K562 (cell line): ENCODE results near the gene GATC. TPM values are rescaled to one million over a fixed set of nuclear protein-coding genes. Genes with fewer than 3 reads are reported as not detected.

Experiments used
- BDP1 ChIP-seq: IDR thresholded peaks from 3 replicates; pipeline ENCODE4 v1.6.1; 2011; ENCODE audit not compliant: insufficient read length, insufficient read depth
- CBFA2T3 ChIP-seq: fragments of 450-650 bp; IDR thresholded peaks from 2 replicates; pipeline ENCODE4 v1.6.1; 2017
- FOXA1 ChIP-seq: fragments of 450-650 bp; IDR thresholded peaks from 2 replicates; pipeline ENCODE4 v1.6.1; 2016; ENCODE audit warnings: mild to moderate bottlenecking, borderline replicate concordance
- MTA3 ChIP-seq: fragments of 450-650 bp; formaldehyde crosslinking; IDR thresholded peaks from 2 replicates; pipeline ENCODE4 v1.6.1; 2017; ENCODE audit warnings: mild to moderate bottlenecking, borderline replicate concordance
- RBM22 ChIP-seq: fragments of 200-400 bp; formaldehyde crosslinking; IDR thresholded peaks from 2 replicates; pipeline ENCODE4 v1.6.1; 2018; ENCODE audit warnings: low read length, low read depth; ENCODE audit not compliant: poor library complexity, severe bottlenecking
- SLC30A9 ChIP-seq: fragments of 250-450 bp; sonication (Bioruptor Pico); IDR thresholded peaks from 2 replicates; pipeline ENCODE4 v1.8.0; 2022; ENCODE audit warnings: mild to moderate bottlenecking, moderate library complexity
- ZBTB8A ChIP-seq: fragments of 450-650 bp; IDR thresholded peaks from 2 replicates; pipeline ENCODE4 v1.6.1; 2018; ENCODE audit warnings: mild to moderate bottlenecking, moderate library complexity; ENCODE audit not compliant: partially characterized antibody
- polyA plus RNA-seq, 8 experiments: library from polyadenylated mRNA; depleted of rRNA in 4 of 8; stranded (reverse) in 5 of 8; unstranded in 3 of 8; fragments of >200 nt; fragmentation: Nextera tagmentation in 2 of 8; fragmentation: Illumina TruSeq in 1 of 8; extraction: Ambion mirVana in 2 of 8; extraction: Trizol in 1 of 8; gene quantifications; 2 replicates each; pipeline versions ENCODE4 v1.2.1 to v1.2.3, GENCODE V29; 2011 to 2014; ENCODE audit warnings: inconsistent platforms in 1 of 8, missing spikeins in 1 of 8
- total RNA-seq, 7 experiments: library from RNA; depleted of rRNA in 6 of 7; stranded (reverse); fragments of >200 nt in 6 of 7; fragmentation: Illumina TruSeq in 2 of 7; extraction: Trizol in 2 of 7; gene quantifications; 2 replicates each; pipeline versions ENCODE4 v1.2.1 to v1.2.3, GENCODE V29; 2011 to 2021; ENCODE audit warnings: low replicate concordance in 1 of 7
- TF ChIP-seq, protein P1 (sequence below), 3 experiments: fragments of 200-800 bp in 1 of 3; fragments of 250-450 bp in 1 of 3; fragments of 450-650 bp in 1 of 3; sonication (Bioruptor Pico) in 1 of 3; sonication (Bioruptor generic) in 1 of 3; formaldehyde crosslinking in 1 of 3; IDR thresholded peaks; 2 replicates each; pipeline versions ENCODE4 v1.6.1 to v1.8.0; 2016 to 2022; ENCODE audit warnings: mild to moderate bottlenecking in 2 of 3, missing genetic modification characterization in 2 of 3, missing compliant biosample characterization in 1 of 3, moderate library complexity in 1 of 3
- TF ChIP-seq, protein P2 (sequence below): sonication (generic); formaldehyde crosslinking; IDR thresholded peaks from 2 replicates; pipeline ENCODE4 v1.8.1; 2023; ENCODE audit warnings: mild to moderate bottlenecking, missing genetic modification reagents
- TF ChIP-seq, protein P3 (sequence below): fragments of 450-650 bp; IDR thresholded peaks from 2 replicates; pipeline ENCODE4 v1.6.1; 2016; ENCODE audit warnings: low read depth
- TF ChIP-seq, protein P4 (sequence below): sonication (generic); formaldehyde crosslinking; IDR thresholded peaks from 2 replicates; pipeline ENCODE4 v1.5.0; 2020; ENCODE audit warnings: missing genetic modification reagents

GATC gene
- total and polyA plus RNA-seq, 9 of the 15 experiments (the other 6 are each of a cell fraction or from before 2014, with no cell fraction given) = 5.8 to 52.6 (median 28.2) TPM

DNA sequence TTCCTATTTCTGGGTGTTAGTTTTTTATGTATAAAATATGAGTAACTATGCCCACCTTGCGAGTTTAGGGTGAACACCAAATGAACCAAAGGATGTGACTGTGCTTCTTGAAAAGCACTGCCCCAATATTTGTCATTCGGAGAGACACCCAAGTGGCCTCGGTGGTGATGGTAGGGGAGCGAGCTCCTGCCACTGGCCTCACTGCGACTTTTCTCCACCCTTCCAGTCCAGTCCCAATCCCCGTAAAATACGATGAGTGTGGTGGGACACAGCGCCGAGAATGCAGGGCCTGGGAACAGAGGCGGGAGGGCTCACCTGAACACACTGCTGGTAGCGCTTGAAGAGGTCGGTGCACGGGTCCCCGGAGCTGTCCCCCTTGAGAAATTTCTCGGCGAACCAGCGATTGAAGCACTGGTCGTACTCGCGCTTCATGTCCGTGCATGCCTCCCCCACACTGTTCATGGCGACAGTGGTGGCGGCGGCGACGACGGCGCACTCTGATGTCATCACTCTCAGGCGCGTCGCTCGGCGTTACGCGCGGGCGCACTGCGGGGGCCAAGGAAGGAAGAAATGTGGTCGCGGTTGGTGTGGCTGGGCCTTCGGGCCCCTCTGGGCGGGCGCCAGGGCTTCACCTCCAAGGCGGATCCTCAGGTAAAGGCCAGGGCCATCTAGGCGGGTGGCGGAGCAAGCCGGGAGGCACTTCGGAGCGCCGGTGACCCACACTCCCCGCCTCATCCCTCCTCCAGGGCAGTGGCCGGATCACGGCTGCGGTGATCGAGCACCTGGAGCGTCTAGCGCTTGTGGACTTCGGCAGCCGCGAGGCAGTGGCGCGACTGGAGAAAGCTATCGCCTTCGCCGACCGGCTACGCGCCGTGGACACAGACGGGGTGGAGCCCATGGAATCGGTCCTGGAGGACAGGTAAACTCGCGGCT is at the start of gene GATC, which contains the start of gene TRIAP1 (continued):
- TF ChIP-seq, protein P1, sequence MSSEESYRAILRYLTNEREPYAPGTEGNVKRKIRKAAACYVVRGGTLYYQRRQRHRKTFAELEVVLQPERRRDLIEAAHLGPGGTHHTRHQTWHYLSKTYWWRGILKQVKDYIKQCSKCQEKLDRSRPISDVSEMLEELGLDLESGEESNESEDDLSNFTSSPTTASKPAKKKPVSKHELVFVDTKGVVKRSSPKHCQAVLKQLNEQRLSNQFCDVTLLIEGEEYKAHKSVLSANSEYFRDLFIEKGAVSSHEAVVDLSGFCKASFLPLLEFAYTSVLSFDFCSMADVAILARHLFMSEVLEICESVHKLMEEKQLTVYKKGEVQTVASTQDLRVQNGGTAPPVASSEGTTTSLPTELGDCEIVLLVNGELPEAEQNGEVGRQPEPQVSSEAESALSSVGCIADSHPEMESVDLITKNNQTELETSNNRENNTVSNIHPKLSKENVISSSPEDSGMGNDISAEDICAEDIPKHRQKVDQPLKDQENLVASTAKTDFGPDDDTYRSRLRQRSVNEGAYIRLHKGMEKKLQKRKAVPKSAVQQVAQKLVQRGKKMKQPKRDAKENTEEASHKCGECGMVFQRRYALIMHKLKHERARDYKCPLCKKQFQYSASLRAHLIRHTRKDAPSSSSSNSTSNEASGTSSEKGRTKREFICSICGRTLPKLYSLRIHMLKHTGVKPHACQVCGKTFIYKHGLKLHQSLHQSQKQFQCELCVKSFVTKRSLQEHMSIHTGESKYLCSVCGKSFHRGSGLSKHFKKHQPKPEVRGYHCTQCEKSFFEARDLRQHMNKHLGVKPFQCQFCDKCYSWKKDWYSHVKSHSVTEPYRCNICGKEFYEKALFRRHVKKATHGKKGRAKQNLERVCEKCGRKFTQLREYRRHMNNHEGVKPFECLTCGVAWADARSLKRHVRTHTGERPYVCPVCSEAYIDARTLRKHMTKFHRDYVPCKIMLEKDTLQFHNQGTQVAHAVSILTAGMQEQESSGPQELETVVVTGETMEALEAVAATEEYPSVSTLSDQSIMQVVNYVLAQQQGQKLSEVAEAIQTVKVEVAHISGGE (CRISPR knock-in tag; IDR thresholded peaks at IDR 0.05) = no peak
- TF ChIP-seq RBM22 = no peak
- peak; percentile 11; the same call in 1 of the 2 replicates for TF ChIP-seq CBFA2T3
- TF ChIP-seq ZBTB8A = no peak
- TF ChIP-seq, protein P2, sequence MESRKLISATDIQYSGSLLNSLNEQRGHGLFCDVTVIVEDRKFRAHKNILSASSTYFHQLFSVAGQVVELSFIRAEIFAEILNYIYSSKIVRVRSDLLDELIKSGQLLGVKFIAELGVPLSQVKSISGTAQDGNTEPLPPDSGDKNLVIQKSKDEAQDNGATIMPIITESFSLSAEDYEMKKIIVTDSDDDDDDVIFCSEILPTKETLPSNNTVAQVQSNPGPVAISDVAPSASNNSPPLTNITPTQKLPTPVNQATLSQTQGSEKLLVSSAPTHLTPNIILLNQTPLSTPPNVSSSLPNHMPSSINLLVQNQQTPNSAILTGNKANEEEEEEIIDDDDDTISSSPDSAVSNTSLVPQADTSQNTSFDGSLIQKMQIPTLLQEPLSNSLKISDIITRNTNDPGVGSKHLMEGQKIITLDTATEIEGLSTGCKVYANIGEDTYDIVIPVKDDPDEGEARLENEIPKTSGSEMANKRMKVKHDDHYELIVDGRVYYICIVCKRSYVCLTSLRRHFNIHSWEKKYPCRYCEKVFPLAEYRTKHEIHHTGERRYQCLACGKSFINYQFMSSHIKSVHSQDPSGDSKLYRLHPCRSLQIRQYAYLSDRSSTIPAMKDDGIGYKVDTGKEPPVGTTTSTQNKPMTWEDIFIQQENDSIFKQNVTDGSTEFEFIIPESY (CRISPR knock-in tag) = peak; percentile 62
- peak; percentile 76; the same call in 1 of the 2 replicates for TF ChIP-seq MTA3
- no peak for TF ChIP-seq SLC30A9
- no peak for TF ChIP-seq BDP1
- no peak for TF ChIP-seq FOXA1
- TF ChIP-seq, protein P3, sequence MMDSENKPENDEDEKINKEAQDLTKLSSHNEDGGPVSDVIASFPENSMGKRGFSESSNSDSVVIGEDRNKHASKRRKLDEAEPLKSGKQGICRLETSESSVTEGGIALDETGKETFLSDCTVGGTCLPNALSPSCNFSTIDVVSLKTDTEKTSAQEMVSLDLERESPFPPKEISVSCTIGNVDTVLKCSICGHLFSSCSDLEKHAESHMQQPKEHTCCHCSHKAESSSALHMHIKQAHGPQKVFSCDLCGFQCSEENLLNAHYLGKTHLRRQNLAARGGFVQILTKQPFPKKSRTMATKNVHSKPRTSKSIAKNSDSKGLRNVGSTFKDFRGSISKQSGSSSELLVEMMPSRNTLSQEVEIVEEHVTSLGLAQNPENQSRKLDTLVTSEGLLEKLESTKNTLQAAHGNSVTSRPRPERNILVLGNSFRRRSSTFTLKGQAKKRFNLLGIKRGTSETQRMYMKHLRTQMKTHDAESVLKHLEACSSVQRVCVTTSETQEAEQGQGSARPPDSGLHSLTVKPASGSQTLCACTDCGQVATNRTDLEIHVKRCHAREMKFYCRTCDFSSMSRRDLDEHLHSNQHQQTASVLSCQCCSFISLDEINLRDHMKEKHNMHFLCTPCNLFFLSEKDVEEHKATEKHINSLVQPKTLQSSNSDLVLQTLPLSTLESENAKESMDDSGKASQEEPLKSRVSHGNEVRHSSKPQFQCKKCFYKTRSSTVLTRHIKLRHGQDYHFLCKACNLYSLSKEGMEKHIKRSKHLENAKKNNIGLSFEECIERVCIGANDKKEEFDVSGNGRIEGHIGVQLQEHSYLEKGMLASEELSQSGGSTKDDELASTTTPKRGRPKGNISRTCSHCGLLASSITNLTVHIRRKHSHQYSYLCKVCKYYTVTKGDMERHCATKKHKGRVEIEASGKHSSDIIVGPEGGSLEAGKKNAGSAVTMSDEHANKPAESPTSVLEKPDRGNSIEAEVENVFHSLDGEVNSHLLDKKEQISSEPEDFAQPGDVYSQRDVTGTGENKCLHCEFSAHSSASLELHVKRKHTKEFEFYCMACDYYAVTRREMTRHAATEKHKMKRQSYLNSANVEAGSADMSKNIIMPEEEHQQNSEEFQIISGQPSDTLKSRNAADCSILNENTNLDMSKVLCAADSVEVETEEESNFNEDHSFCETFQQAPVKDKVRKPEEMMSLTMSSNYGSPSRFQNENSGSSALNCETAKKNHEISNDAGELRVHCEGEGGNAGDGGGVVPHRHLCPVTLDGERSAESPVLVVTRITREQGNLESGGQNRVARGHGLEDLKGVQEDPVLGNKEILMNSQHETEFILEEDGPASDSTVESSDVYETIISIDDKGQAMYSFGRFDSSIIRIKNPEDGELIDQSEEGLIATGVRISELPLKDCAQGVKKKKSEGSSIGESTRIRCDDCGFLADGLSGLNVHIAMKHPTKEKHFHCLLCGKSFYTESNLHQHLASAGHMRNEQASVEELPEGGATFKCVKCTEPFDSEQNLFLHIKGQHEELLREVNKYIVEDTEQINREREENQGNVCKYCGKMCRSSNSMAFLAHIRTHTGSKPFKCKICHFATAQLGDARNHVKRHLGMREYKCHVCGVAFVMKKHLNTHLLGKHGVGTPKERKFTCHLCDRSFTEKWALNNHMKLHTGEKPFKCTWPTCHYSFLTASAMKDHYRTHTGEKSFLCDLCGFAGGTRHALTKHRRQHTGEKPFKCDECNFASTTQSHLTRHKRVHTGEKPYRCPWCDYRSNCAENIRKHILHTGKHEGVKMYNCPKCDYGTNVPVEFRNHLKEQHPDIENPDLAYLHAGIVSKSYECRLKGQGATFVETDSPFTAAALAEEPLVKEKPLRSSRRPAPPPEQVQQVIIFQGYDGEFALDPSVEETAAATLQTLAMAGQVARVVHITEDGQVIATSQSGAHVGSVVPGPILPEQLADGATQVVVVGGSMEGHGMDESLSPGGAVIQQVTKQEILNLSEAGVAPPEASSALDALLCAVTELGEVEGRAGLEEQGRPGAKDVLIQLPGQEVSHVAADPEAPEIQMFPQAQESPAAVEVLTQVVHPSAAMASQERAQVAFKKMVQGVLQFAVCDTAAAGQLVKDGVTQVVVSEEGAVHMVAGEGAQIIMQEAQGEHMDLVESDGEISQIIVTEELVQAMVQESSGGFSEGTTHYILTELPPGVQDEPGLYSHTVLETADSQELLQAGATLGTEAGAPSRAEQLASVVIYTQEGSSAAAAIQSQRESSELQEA = no peak
- TF ChIP-seq, protein P4, sequence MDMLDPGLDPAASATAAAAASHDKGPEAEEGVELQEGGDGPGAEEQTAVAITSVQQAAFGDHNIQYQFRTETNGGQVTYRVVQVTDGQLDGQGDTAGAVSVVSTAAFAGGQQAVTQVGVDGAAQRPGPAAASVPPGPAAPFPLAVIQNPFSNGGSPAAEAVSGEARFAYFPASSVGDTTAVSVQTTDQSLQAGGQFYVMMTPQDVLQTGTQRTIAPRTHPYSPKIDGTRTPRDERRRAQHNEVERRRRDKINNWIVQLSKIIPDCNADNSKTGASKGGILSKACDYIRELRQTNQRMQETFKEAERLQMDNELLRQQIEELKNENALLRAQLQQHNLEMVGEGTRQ (CRISPR knock-in tag) = no peak
